ENCODE data around the gene DCP1A.
"Not testable (repeated sequence)": the region's sequence is repeated elsewhere in the genome, so short reads cannot be mapped to it uniquely, and the experiment has no call there.

The DCP1A gene

DNA sequence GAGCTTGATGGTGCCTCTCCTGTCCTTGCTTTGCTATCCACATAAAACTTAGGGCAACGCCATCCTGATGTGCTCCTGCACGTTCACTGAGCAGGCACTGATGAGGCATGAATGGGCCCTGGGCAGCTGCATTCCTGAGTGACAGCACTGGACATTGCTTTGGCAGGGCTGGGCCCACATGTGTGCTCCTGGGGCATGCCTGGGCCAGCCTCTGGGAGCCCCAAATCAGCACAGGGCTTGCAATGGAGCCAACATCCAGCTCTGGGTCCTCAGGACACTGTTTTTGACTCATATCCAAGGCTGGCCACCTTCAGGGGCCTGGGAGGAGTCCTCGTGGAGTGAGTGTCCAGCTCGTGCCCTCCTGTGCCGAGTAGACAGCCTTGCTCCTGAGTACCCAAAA is 85.6 kb downstream of the DCP1A start:
- DNase-seq = no peak

DNA sequence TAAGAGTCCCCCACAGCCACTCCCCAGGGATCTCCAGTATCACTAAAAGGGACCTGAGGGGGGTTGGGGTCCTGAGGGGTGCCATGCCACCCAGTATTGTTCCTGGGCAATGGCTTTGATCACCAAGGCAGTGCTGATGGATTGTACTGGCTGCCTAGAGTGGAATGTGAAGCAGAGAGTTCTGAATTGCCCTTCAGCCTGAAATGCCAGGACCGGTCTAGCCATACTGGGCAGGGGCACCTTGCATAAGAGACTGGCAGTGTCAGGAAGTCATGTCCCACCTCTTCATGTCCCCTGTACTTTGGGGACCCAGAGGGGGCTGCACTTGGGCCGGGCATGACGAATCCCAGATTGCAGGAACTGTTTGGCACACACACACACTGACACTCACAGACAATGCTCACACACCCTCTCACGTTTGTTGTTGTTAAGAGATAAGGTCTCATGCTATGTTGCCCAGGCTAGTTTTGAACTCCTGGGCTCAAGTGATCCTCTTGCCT is 87.0 kb downstream of the DCP1A start:
- DNase-seq = no peak

DNA sequence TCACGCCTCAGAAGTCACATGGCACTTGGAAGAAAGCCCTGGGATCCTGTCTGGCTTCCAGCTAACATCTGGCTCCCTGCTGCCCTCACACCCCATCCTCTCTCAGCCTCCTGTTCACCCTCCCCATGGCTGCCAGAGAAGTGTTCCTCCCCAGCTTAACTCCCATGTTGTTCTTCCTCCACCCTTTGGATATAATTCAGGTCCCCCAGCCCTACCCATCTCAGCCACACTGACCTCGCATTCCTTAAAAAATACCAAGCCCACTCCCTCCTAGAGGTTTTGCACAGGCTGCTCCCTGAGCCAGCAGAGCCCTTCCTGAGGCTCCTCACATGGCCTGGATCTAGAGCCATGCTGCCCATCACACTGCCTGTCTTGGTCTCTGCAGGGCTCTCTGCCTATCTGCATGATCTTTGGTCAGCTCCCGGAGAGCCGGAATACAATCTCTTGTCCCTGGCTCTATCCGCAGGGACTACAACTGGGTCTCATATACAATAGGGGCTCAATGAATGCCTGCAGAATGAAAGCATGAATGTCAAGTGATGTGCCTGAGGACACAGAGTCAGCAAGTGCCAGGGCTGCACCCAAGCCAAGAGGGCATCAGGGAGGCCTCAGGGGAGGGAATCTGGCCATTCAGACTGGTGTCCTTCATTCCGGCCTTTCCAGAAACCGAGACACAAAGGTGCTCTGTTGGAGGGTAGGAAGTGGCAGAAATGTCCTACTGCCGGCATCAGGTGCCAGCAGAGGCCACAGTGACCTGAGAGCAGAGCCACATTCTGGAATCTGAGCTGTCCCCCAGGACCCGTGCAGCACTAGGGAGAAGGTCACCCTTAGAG is 87.7 kb downstream of the DCP1A start:
- no peak for DNase-seq

DNA sequence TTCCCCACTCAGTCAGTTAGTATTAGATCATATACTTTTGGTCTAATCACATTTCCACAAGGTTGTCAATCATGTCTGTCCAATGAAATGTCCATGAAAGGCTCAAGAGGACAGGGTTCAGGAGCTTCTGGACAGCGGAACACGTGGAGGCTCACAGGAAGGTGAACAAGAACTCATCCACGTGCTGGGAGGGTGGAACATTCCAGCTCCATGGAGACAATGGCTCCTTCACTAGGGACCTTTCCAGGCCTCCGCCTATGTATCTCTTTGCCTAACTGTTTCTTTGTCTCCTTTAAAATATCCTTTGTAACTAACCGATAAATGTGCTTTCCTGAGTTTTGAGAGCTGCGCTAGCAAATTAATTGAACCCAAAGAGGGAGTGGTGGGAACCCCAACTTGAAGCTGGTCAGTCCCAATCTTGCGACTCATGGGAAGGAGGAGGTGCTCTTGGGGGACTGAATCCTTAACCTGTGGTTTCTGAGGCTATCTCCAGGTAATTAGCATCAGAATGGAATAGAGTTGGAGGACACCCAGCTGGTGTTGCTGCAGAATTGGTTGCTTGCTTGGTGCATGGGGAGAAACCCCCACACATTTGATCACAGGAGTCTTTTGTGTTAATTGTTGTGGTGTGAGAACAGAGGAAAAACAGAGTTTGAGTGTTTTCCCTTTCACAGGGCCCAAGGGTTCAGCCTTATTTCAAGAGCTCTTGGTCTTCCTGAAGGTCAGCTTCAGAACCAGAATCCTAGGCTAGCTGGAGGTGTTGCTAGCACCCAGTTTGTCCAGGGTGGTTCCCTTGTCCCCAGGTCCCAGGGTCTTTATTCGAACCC is 88.5 kb downstream of the DCP1A start:
- DNase-seq = no peak

DNA sequence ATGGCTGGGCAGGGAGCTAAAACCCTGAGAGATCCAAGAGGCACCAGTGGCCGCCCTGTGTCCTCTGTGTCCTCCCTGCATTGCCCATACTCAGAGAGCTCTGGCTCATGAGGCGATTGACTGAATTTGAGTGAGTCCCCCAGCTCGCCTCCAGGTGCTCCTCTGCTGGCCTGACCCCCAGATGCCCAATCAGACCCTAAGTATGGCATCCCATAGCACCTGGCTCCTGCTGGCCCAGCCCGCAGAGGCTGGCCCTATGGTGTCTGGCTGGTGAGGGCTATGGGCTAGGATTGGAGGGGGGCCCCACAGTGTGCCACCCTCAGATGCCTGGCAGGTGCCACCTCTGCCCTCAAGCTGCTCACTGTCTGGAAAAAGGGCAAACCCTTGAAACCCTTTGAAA is 89.9 kb downstream of the DCP1A start:
- DNase-seq = no peak

DNA sequence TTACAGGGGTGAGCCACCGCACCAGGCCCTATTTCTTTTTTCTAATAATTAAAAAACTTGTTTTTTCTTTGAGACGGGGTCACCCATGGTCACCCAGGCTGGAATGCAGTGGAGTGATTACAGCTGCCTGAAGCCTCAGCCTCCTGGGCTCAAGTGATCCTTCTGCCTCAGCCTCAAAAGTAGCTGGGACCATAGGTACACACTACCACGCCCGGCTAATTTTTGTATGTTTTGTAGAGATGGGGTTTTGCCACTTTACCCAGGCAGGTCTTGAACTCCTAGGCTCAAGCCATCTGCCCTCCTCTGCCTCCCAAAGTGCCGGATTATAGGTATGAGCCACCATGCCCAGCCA is 90.7 kb downstream of the DCP1A start:
- DNase-seq = no peak

DNA sequence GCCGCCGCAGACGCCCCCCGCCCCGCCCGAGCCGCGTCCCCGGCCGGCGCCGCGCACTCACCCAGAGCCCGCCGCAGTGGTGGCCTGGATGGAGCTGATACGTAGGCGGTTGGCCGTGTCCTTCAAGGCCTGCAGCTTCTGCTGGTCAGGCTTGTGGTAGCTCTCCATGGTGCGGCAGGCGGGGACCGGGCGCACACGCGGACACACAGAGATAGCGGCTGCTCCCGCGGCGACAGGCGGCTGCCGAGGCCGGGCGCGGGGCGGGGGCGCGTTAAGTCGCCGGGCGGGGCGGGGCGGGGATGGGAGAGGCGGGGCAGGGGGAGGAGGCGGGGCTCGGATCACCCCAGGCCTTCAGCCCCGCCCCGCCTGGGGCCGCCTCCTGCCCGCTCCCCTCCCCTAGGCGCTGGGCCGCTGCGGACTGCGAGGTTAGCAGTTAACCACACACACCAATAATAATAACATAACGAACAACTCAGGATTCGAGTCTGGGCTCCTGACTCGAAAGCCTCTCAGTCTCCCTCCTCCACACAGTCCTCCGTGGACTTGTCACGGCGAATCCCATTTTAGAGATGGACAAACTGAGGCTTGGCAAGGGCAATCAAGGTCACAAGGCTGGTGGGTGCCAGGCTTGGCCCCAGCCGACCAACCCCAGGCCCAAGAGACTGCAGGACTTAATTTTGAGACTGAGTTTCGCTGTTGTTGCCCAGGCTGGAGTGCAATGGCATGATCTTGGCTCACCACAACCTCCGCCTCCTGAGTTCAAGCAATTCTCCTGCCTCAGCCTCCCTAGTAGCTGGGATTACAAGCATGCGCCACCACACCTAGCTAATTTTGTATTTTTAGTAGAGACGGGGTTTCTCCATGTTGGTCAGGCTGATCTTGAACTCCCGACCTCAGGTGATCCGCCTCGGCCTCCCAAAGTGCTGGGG is 91.3 kb downstream of the DCP1A start, which contains the start of gene TKT:
Gene TKT, minus strand, starts transcription at position 248 of the 929 bp plus-strand sequence. Its CDS starts 80 bp downstream, at position 168.
- peak; percentile 55 for DNase-seq

DNA sequence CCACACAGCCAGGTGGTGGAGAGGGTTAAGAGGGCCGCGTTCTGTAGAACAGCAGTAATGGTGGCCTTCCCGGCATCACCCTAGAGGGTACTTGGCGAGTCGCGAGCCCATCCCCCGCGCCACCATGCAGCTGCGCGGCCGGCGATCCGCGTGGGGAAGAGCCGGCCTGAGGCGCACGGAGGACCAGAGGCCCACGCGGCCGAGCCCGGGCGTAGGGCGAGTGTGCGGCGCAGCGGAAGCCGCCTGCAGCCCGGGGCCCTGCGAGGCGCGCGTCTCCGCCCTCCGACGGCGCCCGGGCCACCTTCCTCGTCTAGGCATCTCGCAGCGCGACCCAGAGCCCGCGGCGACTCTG is 91.9 kb downstream of the DCP1A start:
- DNase-seq = no peak

DNA sequence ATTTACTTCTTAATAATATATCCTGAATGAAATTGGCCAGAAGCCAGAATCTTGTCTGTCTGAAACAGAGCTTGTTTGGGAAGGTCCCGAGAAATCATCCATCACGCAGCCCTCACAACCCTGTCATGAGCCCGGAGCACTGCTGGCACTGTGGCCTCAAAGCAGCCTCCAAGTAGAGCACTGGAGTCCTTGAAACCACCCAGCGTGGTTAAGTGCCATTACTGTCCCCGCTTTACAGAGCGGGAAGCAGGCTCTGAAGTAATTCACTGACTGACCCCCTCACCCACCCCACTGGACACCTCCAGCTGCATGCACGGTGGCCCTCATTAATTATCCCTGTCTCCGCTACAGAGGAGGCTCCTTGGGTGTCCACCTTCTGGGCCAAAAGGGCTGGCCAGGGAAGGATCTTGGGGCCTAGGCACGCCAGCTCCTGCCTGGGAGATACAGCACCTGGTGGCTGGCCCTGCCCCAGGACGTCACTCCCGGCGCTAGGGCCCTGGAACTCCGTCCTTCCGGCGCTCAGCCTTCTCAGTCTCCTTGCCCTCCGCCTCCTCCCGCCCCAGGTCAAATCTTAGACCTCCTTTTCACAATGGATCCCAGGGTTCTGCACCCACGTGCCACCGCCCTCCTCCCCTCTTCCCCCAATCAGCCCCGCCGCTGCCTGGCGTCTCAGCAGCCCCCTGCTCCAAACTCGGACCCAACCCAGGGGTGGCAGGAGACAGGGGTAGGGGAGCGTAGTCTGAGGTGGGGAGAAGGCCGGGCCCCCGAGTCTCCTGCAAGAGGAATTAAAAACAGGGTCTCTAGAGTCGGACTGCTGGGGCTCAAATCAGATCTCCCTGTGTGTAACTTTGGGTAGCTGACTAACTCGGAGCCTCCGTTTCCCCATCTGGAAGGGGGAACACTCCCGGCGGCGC is 92.6 kb downstream of the DCP1A start:
- no peak for DNase-seq

DNA sequence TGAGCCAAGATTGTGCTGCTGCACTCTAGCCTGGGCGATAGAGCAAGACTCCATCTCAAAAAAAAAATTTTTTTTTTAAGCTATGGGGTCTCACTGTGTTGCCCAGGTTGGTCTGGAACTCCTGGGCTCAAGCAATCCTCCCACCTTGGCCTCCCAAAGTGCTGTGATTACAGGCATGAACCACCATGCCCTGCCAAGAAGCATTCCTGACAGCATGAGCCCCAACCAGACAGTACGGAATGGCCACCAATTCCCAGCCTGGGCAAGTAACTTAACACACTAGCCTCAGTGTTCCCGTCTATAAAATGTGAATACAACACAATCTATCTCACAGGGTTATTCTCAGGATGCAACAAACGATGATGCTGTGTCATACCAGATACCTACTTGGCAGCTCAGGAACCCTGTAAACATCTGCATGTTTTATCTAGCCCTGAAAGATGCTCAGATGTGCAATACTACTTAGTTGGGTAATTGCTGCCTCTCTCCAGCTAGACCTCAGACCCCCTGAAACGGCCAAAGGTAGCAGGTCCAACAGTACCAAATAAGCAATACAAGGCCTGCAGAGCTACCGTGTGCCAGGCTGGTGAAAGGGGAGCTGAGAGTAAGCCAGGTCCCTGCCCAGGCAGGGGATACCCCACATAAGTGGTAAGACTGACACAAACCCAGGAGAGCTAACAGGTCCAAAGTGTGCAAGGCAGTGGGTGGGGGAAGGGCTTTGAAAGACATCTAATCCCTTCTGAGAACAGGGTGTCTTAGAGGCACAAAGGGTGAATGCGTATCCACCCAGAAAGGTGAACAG is 93.4 kb downstream of the DCP1A start:
- no peak for DNase-seq

DNA sequence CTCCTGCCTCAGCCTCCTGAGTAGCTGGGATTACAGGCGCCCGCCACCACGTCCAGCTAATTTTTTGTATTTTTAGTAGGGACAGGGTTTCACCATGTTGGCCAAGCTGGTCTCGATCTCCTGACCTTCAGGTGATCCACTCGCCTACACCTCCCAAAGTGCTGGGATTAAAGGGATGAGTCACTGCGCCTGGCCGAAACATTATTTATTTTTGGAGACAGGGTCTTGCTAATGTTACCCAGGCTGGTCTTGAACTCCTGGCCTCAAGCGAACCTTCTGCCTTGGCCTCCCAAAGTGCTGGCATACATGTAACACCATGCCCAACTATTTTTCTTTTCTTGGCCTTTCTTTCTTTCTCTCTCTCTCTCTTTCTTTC is 94.4 kb downstream of the DCP1A start:
- DNase-seq = not testable (repeated sequence)

DNA sequence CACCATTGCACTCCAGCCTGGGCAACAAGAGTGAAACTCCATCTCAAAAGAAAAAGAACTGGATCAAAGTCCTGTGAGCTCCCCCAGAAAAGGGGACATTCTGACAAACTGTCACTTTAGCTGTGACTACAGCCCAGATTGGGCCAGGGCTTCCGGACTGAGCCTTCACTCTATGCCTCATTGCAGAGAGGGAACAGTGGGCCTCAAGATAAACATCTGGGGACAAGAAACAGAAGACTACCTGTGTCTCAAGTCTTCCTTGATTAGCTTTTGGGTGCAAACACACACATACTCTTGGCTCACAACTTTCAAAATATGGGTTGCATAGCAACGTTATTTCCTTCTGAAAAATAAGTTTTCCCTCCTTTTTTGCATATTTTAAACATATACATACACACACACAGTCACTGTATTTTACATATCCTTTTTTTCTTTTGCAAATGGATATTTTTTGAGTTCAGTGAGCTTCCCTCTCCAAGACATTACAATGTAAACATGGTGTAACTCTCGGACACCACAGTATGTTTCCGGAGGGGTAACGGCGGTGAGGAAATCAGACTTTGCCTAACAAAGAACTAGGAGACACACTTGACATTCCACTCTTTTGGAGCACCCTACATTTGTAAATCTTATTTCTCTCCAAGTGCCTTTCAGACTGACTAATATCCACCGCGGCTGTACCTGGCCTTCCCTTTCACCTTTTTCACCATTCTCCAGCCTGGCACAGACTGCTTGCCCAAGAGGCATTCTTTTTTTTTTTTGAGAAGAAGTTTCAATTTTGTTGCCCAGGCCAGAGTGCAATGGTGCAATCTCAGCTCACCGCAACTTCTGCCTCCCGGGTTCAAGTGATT is 95.0 kb downstream of the DCP1A start:
- DNase-seq = no peak

DNA sequence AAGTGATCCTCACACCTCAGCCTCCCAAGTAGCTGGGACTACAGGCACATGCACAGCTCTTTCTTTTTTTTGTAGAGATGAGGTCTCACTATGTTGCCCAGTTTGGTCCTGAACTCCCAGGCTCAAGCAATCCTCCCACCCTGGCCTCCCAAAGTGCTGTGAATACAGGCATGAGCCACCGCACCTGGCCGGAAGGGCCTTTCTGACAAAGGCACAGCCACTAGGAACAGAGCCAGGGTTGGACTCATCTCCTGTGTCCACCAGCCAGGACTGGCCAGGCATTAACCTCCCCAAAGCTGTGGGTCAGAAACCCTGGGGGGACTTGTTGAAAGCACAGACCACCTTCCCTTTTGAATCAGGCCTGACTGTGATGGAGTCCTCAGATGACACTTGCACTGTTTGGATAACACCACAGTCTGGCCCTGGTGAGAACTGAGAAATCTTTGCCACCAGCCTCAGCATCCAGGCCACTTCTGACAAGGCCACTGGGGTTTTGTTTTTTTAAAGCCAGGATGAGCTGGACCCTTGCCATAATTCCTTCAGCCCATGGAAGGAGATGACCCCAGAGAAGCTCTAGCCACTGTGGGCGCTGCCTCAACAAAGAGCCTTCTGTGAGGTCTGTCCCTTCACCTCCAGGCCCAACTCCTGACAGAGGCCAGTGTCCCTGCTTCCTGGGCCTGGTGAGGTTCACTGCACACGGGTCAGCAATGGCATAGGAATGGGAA is 96.3 kb downstream of the DCP1A start:
- DNase-seq = no peak

DNA sequence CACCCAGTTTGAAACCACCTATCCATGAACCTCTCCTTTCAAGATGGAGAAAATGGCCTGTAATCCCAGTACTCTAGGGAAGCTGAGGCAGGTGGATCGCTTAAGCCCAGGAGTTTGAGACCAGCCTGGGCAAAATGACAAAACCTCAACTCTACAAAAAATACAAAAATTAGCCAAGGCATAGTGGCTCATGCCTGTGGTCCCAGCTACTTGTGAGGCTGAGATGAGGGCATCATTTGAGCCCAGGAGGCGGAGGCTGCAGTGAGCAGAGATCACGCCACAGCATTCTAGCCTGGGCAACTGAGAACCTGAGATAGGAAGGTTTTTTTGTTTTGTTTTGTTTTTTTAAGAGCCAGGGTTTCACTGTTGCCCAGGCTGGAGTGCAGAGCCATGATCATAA is 96.9 kb downstream of the DCP1A start:
- no peak for DNase-seq

DNA sequence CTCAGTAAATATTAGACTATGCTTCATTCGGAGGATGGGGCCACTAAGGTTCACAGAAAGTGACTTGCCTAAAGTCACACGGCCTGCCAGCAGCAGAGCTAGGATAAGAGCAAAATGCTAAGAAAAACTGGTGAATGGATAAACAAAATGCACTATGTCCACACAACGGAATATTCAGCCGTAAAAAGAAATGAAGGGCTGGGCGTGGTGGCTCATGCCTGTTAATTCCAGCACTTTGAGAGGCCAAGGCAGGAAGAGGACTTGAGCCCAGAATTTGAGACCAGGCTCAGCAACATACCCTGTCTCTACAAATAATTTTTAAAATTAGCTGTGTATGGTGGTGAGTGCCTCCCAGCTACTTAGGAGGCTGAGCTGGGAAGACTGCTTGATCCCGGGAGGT is 99.2 kb downstream of the DCP1A start:
- DNase-seq = no peak

DNA sequence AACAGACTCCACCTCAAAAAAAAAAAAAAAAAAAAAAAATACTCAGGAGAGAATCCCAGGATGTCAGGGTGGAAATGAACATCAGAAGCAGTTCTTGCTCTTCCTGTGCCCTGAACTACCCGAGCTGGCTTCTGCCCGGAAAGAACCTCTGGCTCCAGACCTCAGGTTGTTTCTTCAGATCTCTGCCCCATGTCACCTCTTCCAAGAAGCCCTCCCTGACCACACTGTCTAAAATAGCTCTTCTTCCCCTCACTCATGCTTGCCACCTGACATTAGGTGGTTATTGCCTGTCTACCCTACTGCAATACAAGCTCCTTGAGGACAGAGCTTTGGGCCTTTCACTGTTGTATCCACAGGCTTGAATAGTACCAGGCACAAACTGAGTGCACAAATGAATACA is 99.7 kb downstream of the DCP1A start:
- no peak for DNase-seq

DNA sequence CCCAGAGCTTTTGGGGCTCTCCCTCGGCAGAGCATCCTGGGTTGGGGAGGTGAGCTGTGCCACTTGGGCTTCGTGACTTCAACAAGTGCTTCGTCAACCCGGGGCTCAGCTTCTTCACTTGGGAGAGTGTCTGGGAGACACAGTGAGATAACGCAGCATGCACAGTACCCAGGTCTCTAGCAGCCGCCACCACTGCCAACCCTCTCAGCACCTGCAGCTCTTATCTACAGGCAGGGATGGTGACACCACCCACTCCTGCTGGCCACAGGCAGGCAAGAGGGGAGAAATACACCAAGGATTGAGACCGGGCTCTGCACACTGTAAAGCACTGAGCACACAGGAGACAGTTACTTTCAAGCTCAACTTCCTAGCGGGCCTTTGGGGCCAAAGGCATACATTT is 103.1 kb downstream of the DCP1A start:
- no peak for DNase-seq

DNA sequence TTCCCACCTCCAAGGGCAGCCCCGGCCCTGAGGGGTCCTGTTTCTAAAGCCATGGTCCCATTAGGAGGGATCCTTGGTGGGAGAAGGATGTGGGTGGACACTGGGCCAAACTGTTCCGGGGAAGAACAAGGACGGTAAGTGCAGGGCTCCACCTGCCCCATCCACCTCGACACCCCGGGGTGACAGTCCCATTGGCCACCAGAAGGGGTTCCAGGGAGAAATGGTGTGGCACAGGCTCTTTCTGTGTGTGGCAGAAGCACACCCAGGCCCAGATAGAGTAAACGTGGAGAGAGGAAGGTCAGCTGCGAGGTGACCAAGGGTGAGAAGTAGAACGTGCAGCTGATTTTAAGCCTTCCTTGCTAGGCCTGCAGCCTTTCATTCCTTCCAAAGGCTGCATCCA is 103.6 kb downstream of the DCP1A start:
- DNase-seq = no peak

DNA sequence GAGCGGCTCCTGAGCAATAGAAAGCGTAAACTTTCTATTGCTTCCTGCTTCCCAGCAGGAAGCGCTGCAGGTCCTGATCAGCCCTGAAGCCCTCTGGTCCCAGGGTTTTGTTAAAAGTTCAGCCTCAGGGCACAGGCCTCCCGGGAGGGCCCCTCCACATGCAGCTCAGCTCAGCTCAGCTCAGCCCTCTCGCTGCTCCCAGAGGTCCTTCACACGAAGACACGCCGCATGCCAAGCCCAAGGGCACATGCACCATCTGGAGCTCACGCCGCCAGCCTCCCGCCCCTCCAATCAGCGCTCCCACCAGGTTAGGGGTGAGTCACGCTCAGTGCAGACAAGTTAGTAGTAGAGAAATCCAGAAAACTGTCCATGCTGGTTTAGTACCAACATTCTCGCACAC is 104.2 kb downstream of the DCP1A start:
- no peak for DNase-seq
